ENCODE data around the gene ACOT8.
"Not testable (repeated sequence)": the region's sequence is repeated elsewhere in the genome, so short reads cannot be mapped to it uniquely, and the experiment has no call there.

The ACOT8 gene

DNA sequence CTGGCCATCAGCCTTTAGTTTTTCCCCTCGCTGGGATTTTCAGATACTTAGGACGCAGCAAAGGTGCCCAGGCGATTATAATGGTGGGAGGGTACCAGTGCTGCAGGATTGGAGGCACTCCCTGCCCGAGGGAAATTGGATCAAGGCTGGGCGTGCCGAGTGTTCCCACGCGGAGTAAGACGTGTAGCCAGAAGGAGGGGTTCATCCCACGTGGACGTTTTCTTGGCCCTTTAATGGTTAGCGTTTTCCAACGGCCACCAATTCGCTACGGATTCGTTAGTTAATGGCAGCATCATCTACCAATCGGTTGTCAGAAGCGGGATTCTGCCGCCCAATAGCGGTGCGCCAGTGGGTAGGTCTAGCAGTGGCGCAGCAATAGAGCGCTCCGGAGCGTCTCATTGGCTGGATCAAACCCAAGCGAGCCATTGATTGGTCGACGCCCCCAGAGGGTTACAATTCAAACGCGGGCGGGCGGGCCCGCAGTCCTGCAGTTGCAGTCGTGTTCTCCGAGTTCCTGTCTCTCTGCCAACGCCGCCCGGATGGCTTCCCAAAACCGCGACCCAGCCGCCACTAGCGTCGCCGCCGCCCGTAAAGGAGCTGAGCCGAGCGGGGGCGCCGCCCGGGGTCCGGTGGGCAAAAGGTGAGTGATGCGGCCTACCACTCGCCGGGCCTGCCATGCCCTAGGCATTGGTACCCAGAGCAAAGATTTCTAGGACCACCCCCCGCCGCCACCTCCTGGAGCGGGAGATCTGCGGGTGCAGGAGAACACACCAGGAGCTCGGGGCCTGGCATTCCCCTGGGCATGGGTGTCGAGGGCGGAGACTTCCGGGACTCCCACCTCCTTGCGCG lies 44.8 kb downstream of the ACOT8 start, which contains the start of gene UBE2C:
Gene UBE2C (plus strand): TSS at position 488 of the 849 bp plus-strand sequence. CDS start 52 bp downstream, at position 540.
- no peaks in the 10 kb centered on the region for H3K9me3 Mint-ChIP-seq
- peak within 1 kb of the TSS; percentile 28 to 81 (median 68) for H3K27ac Mint-ChIP-seq
- H3K27me3 Mint-ChIP-seq (ENCODE audit: low read depth), result no peaks in the 10 kb centered on the region
- TF ChIP-seq, protein P1, sequence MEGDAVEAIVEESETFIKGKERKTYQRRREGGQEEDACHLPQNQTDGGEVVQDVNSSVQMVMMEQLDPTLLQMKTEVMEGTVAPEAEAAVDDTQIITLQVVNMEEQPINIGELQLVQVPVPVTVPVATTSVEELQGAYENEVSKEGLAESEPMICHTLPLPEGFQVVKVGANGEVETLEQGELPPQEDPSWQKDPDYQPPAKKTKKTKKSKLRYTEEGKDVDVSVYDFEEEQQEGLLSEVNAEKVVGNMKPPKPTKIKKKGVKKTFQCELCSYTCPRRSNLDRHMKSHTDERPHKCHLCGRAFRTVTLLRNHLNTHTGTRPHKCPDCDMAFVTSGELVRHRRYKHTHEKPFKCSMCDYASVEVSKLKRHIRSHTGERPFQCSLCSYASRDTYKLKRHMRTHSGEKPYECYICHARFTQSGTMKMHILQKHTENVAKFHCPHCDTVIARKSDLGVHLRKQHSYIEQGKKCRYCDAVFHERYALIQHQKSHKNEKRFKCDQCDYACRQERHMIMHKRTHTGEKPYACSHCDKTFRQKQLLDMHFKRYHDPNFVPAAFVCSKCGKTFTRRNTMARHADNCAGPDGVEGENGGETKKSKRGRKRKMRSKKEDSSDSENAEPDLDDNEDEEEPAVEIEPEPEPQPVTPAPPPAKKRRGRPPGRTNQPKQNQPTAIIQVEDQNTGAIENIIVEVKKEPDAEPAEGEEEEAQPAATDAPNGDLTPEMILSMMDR (IDR thresholded peaks at IDR 0.05; ENCODE audit: unreplicated experiment in 3 of 3), result no peak
- peaks cover 51% of the 10 kb centered on the region for H3K36me3 Mint-ChIP-seq (ENCODE audit: low read depth)
- H3K4me1 Mint-ChIP-seq, result peaks cover 25% of the 10 kb centered on the region
- H3K4me3 Mint-ChIP-seq, result peak within 1 kb of the TSS; percentile 90 to 94 (median 93)

DNA sequence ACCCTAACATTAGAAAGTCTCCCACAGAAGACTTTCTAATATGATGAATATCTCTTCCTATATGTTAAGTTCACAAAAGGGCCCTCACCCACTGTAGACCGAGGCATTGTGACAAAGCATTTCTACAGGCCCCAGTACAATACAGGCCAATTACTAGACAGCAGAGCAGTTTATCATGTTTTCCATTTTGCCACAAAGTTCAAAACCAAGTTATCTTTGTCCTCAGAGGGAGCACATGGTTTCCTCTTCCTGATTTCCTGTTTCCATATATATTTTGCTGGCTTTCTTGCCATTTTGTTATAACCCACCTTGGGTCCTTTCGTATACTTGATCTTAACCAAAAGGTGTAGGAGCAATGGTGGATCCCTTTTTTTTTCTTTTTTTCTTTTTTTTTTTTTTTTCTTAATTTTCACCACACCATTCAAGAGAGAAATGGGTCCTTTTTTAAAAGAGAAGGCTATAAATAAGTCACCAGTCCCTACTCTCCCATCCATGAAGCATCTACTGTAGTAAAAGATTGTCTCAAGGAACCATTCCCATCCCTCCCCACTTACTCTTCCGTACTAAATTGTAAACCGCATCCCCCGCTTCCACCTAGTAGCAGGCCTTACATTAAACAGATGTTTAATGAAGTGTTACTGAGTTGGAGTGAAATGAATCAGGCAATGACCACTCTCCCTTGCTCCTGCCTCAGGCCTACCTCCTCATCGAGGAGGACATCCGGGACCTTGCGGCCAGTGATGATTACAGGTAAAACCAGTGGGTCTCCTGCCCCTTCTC lies 46.8 kb downstream of the ACOT8 start:
- TF ChIP-seq, protein P1 (IDR thresholded peaks at IDR 0.05; ENCODE audit: unreplicated experiment in 3 of 3), result no peak
- peak overlapping the region in 1 of 3 experiments; percentile 51 for H3K4me3 Mint-ChIP-seq
- peaks cover 48% of the 10 kb centered on the region for H3K36me3 Mint-ChIP-seq (ENCODE audit: low read depth)

DNA sequence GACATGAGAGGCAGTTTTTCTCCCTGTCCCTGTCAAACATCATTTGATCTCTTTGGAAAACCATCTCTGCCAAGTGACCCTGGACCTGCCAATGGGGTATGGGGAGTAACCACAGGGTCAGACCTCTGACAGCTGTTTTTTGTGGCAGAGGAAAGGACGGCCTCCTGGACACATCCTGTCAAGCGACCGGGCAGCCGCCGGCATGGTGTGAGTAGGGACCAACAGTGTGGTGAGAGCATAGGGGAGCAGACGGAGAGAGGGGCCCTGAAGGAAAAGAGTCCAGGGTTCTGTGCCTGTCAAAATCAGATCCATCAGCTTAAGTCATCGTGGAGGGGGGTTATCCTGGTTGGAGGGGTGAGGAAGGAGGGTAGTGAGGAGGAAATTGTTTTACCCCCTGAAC lies 55.3 kb downstream of the ACOT8 start:
- no peaks in the 10 kb centered on the region for H3K9me3 Mint-ChIP-seq
- no peaks in the 10 kb centered on the region for H3K27me3 Mint-ChIP-seq (ENCODE audit: low read depth)
- H3K27ac Mint-ChIP-seq, result no peak overlapping the region
- TF ChIP-seq, protein P1 (IDR thresholded peaks at IDR 0.05; ENCODE audit: unreplicated experiment in 3 of 3), result no peak
- no peak overlapping the region for H3K4me3 Mint-ChIP-seq
- H3K36me3 Mint-ChIP-seq (ENCODE audit: low read depth), result peaks cover 54% of the 10 kb centered on the region
- peaks cover 2% of the 10 kb centered on the region for H3K4me1 Mint-ChIP-seq

More for the DNA sequence above, 46.8 kb downstream of the ACOT8 start:
- Mint-ChIP-seq H3K9me3 (no peaks in the 10 kb centered on the region), H3K27ac (no peak overlapping the region), H3K4me1 (peaks cover 20% of the 10 kb centered on the region), H3K27me3 (ENCODE audit: low read depth) (no peaks in the 10 kb centered on the region)

DNA sequence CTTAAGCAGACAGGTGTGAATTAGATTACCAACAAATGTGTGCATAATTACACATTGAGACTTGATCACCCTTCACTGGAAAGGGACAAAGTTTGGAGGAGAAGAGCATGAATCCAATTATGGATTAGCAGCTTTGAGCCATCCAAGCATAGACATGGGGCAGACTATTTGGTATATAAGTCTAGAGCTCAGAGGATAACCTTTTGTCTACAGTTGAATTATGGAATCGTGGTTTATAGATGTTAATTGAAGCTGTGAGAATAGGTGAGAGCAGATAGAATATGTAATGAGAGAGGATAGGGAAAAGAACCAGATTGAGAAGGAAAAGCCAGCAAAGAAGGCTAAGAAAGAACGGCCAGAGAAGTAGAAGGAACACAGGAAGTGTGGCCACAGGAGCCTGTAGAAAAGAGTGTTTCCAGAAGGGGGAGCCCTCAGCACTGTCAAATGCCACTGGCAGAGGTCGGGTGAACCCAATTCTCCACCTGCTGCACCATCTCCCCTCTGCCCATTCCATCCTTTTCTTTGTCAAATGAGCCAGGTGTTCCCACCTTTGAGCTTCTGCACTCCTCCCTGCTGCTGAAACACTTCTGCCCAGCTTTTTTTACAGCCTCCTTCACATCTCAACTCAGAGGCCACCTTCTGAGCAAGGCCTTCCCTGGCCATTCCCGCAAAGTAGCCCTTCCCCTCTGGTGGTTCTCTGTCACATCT lies 58.1 kb downstream of the ACOT8 start:
- TF ChIP-seq, protein P1 (IDR thresholded peaks at IDR 0.05; ENCODE audit: unreplicated experiment in 3 of 3), result peak; percentile 54 to 68 (median 57)
- Mint-ChIP-seq H3K4me3 (no peak overlapping the region), H3K36me3 (ENCODE audit: low read depth) (peaks cover 55% of the 10 kb centered on the region), H3K9me3 (no peaks in the 10 kb centered on the region), H3K27me3 (ENCODE audit: low read depth) (no peaks in the 10 kb centered on the region), H3K4me1 (peaks cover 9% of the 10 kb centered on the region), H3K27ac (no peak overlapping the region)

DNA sequence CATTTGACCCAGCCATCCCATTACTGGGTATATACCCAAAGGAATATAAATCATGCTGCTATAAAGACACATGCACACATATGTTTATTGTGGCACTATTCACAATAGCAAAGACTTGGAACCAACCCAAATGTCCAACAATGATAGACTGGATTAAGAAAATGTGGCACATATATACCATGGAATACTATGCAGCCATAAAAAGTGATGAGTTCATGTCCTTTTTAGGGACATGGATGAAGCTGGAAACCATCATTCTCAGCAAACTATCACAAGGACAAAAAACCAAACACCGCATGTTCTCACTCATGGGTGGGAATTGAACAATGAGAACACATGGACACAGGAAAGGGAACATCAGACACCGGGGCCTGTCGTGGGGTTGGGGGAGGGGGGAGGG lies 59.2 kb downstream of the ACOT8 start:
- not testable (repeated sequence) for H3K27me3 Mint-ChIP-seq (ENCODE audit: low read depth); H3K4me3 Mint-ChIP-seq; H3K27ac Mint-ChIP-seq; H3K4me1 Mint-ChIP-seq; H3K9me3 Mint-ChIP-seq
- H3K36me3 Mint-ChIP-seq (ENCODE audit: low read depth), result peaks cover 54% of the 10 kb centered on the region

DNA sequence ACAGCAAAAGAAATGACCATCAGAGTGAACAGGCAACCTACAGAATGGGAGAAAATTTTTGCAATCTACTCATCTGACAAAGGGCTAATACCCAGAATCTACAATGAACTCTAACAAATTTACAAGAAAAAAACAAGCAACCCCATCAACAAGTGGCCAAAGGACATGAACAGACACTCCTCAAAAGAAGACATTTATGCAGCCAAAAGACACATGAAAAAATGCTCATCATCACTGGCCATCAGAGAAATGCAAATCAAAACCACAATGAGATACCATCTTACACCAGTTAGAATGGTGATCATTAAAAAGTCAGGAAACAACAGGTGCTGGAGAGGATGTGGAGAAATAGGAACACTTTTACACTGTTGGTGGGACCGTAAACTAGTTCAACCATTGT lies 59.7 kb downstream of the ACOT8 start:
- not testable (repeated sequence) for H3K27ac Mint-ChIP-seq; H3K9me3 Mint-ChIP-seq; H3K27me3 Mint-ChIP-seq (ENCODE audit: low read depth); H3K4me3 Mint-ChIP-seq
- Mint-ChIP-seq H3K36me3 (ENCODE audit: low read depth) (peaks cover 55% of the 10 kb centered on the region), H3K4me1 (peaks cover 14% of the 10 kb centered on the region)

All from nephron (organoid).